Neural progenitor cell (in vitro differentiated cells): ENCODE data around the gene ELOVL6.

ENCODE experiments used
- EZH2 ChIP-seq: fragments of 200-600 bp; sonication (generic); IDR thresholded peaks from 2 replicates; pipeline ENCODE4 v1.6.1; 2017; ENCODE audit warnings: antibody characterized with exemption, mild to moderate bottlenecking, moderate library complexity
- EZH2phosphoT487 ChIP-seq: fragments of 200-600 bp; sonication (generic); IDR thresholded peaks from 2 replicates; pipeline ENCODE4 v1.6.1; 2017; ENCODE audit warnings: antibody characterized with exemption
- TF ChIP-seq, protein P1 (sequence below): fragments of 200-600 bp; sonication (generic); IDR thresholded peaks from 2 replicates; pipeline ENCODE4 v1.5.1; 2017; ENCODE audit warnings: antibody characterized with exemption, mild to moderate bottlenecking

- TF ChIP-seq, protein P1, sequence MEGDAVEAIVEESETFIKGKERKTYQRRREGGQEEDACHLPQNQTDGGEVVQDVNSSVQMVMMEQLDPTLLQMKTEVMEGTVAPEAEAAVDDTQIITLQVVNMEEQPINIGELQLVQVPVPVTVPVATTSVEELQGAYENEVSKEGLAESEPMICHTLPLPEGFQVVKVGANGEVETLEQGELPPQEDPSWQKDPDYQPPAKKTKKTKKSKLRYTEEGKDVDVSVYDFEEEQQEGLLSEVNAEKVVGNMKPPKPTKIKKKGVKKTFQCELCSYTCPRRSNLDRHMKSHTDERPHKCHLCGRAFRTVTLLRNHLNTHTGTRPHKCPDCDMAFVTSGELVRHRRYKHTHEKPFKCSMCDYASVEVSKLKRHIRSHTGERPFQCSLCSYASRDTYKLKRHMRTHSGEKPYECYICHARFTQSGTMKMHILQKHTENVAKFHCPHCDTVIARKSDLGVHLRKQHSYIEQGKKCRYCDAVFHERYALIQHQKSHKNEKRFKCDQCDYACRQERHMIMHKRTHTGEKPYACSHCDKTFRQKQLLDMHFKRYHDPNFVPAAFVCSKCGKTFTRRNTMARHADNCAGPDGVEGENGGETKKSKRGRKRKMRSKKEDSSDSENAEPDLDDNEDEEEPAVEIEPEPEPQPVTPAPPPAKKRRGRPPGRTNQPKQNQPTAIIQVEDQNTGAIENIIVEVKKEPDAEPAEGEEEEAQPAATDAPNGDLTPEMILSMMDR: peak; percentile 80
- TF ChIP-seq EZH2phosphoT487: no peak
- TF ChIP-seq EZH2: no peak
Measured at GRCh38 chr4:109998867-109999584, 199.4 kb downstream of the ELOVL6 start.
